HG02938 (cell line): ENCODE results near the gene FLRT2.

Source experiments
- ATAC-seq: cut with Tn5 transposase; IDR thresholded peaks from one replicate; pipeline ENCODE4 v1.9.1; 2021; ENCODE audit warnings: mild to moderate bottlenecking, moderate library complexity; ENCODE audit not compliant: unreplicated experiment

Gene FLRT2

GRCh38 chr14:85634205-85634604 is 104.3 kb downstream of the FLRT2 start:
- no peak for ATAC-seq

- no peak for ATAC-seq
These were observed 114.3 kb downstream of the FLRT2 start for GRCh38 chr14:85644211-85644610.

- ATAC-seq: no peak
These were observed 123.1 kb downstream of the FLRT2 start for GRCh38 chr14:85653029-85653428.

GRCh38 chr14:85660243-85660922 is 130.4 kb downstream of the FLRT2 start:
- ATAC-seq: no peak

GRCh38 chr14:85662096-85662495 is 132.2 kb downstream of the FLRT2 start:
- no peak for ATAC-seq

- no peak for ATAC-seq
These were observed 133.3 kb downstream of the FLRT2 start for GRCh38 chr14:85663256-85663655.

- no peak for ATAC-seq
These were observed 133.7 kb downstream of the FLRT2 start for GRCh38 chr14:85663667-85664066.

GRCh38 chr14:85675957-85676356 is 146.0 kb downstream of the FLRT2 start:
- no peak for ATAC-seq

- ATAC-seq: no peak
These were observed 157.0 kb downstream of the FLRT2 start for GRCh38 chr14:85686908-85687307.

GRCh38 chr14:85687456-85687855 is 157.5 kb downstream of the FLRT2 start:
- no peak for ATAC-seq

GRCh38 chr14:85688006-85688405 is 158.1 kb downstream of the FLRT2 start:
- ATAC-seq: no peak

- ATAC-seq: no peak
These were observed 165.4 kb downstream of the FLRT2 start for GRCh38 chr14:85695300-85695699.

- no peak for ATAC-seq
These were observed 171.2 kb downstream of the FLRT2 start for GRCh38 chr14:85701116-85701515.

- ATAC-seq: no peak
These were observed 171.8 kb downstream of the FLRT2 start for GRCh38 chr14:85701763-85702162.

- ATAC-seq: no peak
These were observed 172.2 kb downstream of the FLRT2 start for GRCh38 chr14:85702191-85702590.

GRCh38 chr14:85702997-85703396 is 173.1 kb downstream of the FLRT2 start:
- no peak for ATAC-seq
